Measurements from ENCODE around the gene RGL2.

The RGL2 gene

DNA sequence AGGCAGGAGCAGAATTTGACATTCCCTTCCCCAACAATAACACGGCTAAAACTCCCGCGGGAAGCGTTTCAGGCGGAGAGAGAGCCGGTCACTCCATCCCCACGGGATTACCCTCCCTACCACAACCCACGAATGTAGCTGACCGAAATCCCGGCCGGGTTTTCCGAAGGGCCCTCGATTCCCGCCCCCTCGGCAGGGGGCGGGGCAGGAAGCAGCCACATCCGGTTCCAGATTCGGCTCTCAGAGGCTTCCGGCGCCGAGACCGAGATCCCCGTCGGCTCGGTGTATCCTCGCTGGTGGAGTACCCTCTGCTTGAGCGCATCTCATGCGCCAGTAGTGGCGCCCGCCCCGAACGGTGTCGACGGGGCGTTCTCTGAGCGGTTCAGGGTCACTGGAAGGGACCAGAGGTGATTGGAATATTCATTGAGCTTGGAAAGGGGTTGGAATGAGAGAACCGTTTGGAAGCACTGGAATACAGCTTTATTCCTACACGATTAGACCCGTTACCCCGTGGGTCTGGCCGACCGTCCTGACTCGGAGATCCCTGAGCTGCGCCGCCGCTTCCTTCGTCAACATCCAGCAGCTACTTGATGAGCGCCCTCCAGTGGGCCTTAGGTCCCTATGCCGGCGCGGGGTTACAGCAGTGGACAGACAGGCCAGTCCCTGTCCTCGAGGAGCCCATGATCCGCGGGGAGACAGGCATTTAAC lies 649 bp upstream of the RGL2 start:
- DNase-seq (ENCODE audit: extremely low read depth, low read depth) = no peak
- H3K4me3 ChIP-seq (replicated peaks; ENCODE audit: low read depth, low read length) = peak overlapping the region; percentile 76
- TF ChIP-seq, protein P1, sequence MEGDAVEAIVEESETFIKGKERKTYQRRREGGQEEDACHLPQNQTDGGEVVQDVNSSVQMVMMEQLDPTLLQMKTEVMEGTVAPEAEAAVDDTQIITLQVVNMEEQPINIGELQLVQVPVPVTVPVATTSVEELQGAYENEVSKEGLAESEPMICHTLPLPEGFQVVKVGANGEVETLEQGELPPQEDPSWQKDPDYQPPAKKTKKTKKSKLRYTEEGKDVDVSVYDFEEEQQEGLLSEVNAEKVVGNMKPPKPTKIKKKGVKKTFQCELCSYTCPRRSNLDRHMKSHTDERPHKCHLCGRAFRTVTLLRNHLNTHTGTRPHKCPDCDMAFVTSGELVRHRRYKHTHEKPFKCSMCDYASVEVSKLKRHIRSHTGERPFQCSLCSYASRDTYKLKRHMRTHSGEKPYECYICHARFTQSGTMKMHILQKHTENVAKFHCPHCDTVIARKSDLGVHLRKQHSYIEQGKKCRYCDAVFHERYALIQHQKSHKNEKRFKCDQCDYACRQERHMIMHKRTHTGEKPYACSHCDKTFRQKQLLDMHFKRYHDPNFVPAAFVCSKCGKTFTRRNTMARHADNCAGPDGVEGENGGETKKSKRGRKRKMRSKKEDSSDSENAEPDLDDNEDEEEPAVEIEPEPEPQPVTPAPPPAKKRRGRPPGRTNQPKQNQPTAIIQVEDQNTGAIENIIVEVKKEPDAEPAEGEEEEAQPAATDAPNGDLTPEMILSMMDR (IDR thresholded peaks at IDR 0.05; ENCODE audit: low read depth, low read length, missing control alignments) = peak; percentile 78

- H3K4me3 ChIP-seq (replicated peaks; ENCODE audit: low read depth, low read length) = peak overlapping the region; percentile 76
- DNase-seq (ENCODE audit: extremely low read depth, low read depth) = no peak
- TF ChIP-seq, protein P1 (IDR thresholded peaks at IDR 0.05; ENCODE audit: low read depth, low read length, missing control alignments) = no peak
Measured at GRCh38 chr6:33297956-33298772, 578 bp downstream of the RGL2 start.

DNA sequence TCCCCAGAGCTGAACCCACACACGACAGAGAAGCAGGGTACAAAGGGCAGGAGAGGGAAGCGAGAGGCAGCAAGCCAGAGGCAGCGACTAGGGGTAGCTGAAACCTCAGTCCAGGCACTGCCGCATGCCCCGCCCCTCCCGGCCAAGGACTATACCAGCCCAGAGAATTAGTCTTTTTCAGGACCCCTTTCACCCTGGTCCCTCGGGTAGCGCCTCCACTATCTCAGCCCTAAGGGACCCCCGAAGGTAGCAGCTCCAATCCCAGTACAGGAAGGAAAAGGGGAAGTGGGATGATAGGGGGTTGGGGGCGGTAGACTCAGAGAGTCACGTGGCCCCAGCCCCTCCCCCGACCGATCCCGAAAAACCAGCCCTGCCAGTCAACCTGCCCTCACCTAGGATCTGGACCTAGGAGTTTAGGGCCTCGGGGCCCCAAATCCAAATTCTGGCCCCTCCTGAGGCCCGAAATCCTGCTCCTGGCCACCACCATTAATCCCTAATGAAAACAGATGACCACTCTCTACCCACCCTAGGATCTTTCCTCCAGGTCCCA lies 1.3 kb downstream of the RGL2 start:
- TF ChIP-seq, protein P1 (IDR thresholded peaks at IDR 0.05; ENCODE audit: low read depth, low read length, missing control alignments) = no peak
- DNase-seq (ENCODE audit: extremely low read depth, low read depth) = no peak
- peak overlapping the region; percentile 76 for H3K4me3 ChIP-seq (replicated peaks; ENCODE audit: low read depth, low read length)

- no peak for DNase-seq (ENCODE audit: extremely low read depth, low read depth)
- TF ChIP-seq, protein P1 (IDR thresholded peaks at IDR 0.05; ENCODE audit: low read depth, low read length, missing control alignments) = no peak
- H3K4me3 ChIP-seq (replicated peaks; ENCODE audit: low read depth, low read length) = peak overlapping the region; percentile 76
Measured at GRCh38 chr6:33296797-33297405, 1.8 kb downstream of the RGL2 start.

DNA sequence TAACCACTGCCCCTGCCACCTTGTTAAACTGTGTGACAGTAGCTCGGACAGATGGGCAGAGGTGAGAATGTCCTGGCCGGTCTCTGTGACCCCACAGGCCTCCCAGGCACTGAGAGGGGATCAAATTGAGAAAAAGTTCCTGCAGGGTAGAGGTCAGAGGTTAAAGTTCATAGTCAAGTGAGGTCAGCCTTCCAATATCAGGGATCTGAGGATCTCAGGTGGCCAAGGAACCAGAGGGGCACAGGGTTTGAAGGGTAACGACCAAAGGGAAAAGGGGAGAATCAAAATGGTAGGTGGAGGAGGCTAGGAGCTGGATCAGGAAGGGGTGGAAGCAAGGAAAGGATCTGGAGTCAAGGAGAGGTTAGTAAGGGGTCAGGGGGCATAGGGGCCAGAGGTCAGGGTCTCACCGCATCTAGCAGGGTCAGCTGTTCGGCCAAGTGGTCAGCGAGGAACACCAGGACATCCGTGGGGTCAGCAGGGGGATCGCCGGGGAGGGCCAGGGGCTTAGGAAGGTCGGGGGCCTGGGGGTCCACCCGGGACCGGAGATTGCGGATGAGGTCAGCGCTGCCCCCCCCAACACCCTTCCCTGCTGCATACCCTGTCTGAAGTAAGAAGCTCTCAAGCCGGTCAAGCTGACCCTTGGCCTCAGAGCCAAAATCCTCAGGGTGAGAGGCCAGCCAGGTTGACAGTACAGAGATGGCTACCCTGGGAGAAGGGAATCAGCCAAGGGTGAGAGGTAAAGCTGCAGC lies 2.9 kb downstream of the RGL2 start:
- H3K4me3 ChIP-seq (replicated peaks; ENCODE audit: low read depth, low read length) = no peak overlapping the region
- TF ChIP-seq, protein P1 (IDR thresholded peaks at IDR 0.05; ENCODE audit: low read depth, low read length, missing control alignments) = no peak
- DNase-seq (ENCODE audit: extremely low read depth, low read depth) = no peak

Measured in HFF-Myc (cell line).